ENCODE data around the gene HYKK. TPM values are rescaled to one million over a fixed set of nuclear protein-coding genes. Genes with fewer than 3 reads are reported as not detected.

The HYKK gene, protein sequence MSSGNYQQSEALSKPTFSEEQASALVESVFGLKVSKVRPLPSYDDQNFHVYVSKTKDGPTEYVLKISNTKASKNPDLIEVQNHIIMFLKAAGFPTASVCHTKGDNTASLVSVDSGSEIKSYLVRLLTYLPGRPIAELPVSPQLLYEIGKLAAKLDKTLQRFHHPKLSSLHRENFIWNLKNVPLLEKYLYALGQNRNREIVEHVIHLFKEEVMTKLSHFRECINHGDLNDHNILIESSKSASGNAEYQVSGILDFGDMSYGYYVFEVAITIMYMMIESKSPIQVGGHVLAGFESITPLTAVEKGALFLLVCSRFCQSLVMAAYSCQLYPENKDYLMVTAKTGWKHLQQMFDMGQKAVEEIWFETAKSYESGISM
- total RNA-seq (2021; fragmentation: NEBNext Ultra II Directional; extraction: Animal tissue kit (Norgen Biotek cat#: 25700)) (3.1 and 3.7 TPM in 2 replicates), polyA plus RNA-seq (2011; rRNA removed) (1.7 and 2.0 TPM in 2 replicates), polyA minus RNA-seq (2011; rRNA and poly(A)+ RNA removed) (3.1 and 3.6 TPM in 2 replicates)
- polyA plus RNA-seq (2011; cell fraction: cytosol; rRNA removed): 2.7 TPM
- polyA plus RNA-seq (2011; cell fraction: nucleus; rRNA removed): 1.5 TPM
- polyA plus RNA-seq (2012, experiment 1 of 2): 2.1 to 3.0 TPM (median 2.5 TPM) in 4 replicates
- 0.83 TPM for polyA plus RNA-seq (2012, experiment 2 of 2)
- polyA plus RNA-seq (2013, experiment 1 of 2): 2.8 TPM
- 2.4 TPM for polyA plus RNA-seq (2013, experiment 2 of 2)
- polyA minus RNA-seq (2011; cell fraction: cytosol; rRNA and poly(A)+ RNA removed): 2.0 TPM
- 2.8 TPM for polyA minus RNA-seq (2011; cell fraction: nucleus; rRNA and poly(A)+ RNA removed)
- long read RNA-seq, experiment 1: 0 reads
- long read RNA-seq, experiment 2, partial matches to known transcripts: 0 of 2 reads
- long read RNA-seq, experiment 2, other reads (novel, unspliced or antisense): 0 of 2 reads

DNA sequence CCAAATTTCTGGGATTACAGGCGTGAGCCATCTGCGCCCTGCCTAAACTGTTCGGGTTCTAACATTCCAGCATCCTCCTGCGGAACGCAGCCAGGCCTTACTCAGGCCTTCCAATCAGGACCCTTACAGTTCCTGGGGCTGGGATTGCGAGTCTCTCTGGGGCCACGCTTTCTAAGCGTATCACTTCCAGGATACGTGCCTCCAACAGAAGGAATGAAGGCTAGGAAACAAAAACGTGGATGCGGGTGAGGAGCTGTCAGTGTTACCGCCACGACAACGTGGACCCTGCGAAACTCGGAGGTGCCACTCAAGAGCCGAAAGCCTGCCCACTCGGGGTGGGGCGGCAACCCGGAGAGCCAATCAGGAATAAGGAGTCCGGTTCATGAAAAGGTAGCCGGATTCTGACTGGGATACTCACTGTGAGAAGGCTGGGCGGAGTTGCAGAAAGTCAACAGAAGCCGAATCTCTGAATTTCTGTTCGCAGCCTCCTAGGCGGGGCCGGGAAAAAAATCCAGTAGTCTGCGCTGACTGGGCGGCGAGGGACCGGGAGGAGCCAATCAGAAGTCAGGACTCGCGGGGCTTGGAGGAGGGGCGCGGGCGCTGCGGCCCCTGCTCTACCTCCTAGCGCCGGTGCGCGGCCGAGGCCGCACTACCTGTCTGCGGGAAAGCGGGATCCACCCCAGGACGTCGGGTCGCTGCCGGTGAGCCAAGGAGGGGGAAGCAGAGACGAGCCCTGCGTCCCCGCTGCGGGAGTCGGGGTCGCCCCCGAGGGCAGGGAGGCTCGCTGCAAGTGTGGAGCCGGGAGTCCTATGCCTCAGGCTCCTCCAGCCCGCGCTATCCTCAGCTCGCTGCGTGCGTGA is at the start of gene HYKK:
Gene HYKK, plus strand, starts transcription at position 607 of the 860 bp plus-strand sequence. CDS start 5,512 bp downstream, outside the sequence.
- WGBS, 2 experiments (ENCODE audit: extremely low coverage in 1 of 2, insufficient coverage in 1 of 2, insufficient read length in 1 of 2, insufficient replicate concordance in 2 of 2, low coverage in 1 of 2, low lambda C conversion rate in 2 of 2, missing lambda C conversion rate in 1 of 2): 5% methylated on average over 44 of the region's 63 CpGs; no CpG with 5 or more reads in 1 of the 2 experiments
- Histone ChIP-seq H2BK120ac (replicated peaks; ENCODE audit: low read depth, low read length) (no peak within 1 kb of the TSS), H2BK20ac (ENCODE audit: low read length) (0 out of 2 replicates have a peak within 1 kb of the TSS, but pooled peaks have one; percentile 72), H3K4me1 (replicated peaks in 1 of 4; ENCODE audit: control insufficient read depth in 3 of 4, insufficient read depth in 4 of 4, low read length in 3 of 4) (peaks cover 0 to 5% (median 1%) of the 10 kb centered on the region in 4 experiments; a peak in 2 of 7 replicates), H3K4ac (replicated peaks; ENCODE audit: insufficient read length, low read depth, low read length) (no peak within 1 kb of the TSS), H2BK15ac (ENCODE audit: low read length) (0 out of 2 replicates have a peak within 1 kb of the TSS, but pooled peaks have one; percentile 46), H3K56ac (replicated peaks; ENCODE audit: insufficient read length, low read depth, low read length) (no peak within 1 kb of the TSS), H3K9me3 (ENCODE audit: insufficient read depth in 2 of 2, low read depth in 1 of 2, low read length in 1 of 2) (no peaks in the 10 kb centered on the region; a peak in 1 of 4 replicates), H2BK5ac (ENCODE audit: low read depth, low read length) (no peak within 1 kb of the TSS; the same call in 1 of the 2 replicates), H3K23me2 (ENCODE audit: low read depth, low read length) (peaks cover 11% of the 10 kb centered on the region; the same call in 1 of the 2 replicates), H3K14ac (ENCODE audit: insufficient read length) (no peak within 1 kb of the TSS), H3K4me3 (ENCODE audit: extremely low read depth in 1 of 4, insufficient read depth in 2 of 4, low read depth in 3 of 4, low read length in 4 of 4) (peak within 1 kb of the TSS; percentile 70 to 83 (median 72)), H2AFZ (ENCODE audit: low read length) (peak within 1 kb of the TSS; percentile 84), H4K91ac (replicated peaks; ENCODE audit: insufficient read length, low read length) (no peak within 1 kb of the TSS), H3K79me1 (ENCODE audit: low read depth, low read length) (no peaks in the 10 kb centered on the region), H3K27ac (ENCODE audit: low read depth, low read length) (no peak within 1 kb of the TSS), H3K9ac (replicated peaks in 1 of 4; ENCODE audit: extremely low read depth in 1 of 4, low read depth in 3 of 4, low read length in 3 of 4) (peak within 1 kb of the TSS; percentile 14 to 66 (median 34); a peak in 6 of 7 replicates), H4K20me1 (replicated peaks in 1 of 2; ENCODE audit: control insufficient read depth in 1 of 2, insufficient read depth in 2 of 2, low read length in 2 of 2) (no peaks in the 10 kb centered on the region), H4K8ac (ENCODE audit: extremely low read depth, insufficient read depth, low read length) (peak within 1 kb of the TSS; percentile 81; the same call in 1 of the 2 replicates), H2AK5ac (ENCODE audit: low read depth, low read length) (no peak within 1 kb of the TSS), H3K4me2 (ENCODE audit: insufficient read depth in 1 of 2, low read depth in 2 of 2, low read length in 2 of 2) (peak within 1 kb of the TSS; percentile 72 to 96), H3K23ac (ENCODE audit: insufficient read length) (no peak within 1 kb of the TSS), H2BK12ac (ENCODE audit: low read depth, low read length) (no peak within 1 kb of the TSS), H3K36me3 (ENCODE audit: control insufficient read depth in 2 of 4, insufficient read depth in 4 of 4, low read length in 3 of 4) (no peaks in the 10 kb centered on the region), H4K5ac (ENCODE audit: insufficient read length, low read depth, low read length) (no peak within 1 kb of the TSS), H3K79me2 (ENCODE audit: control insufficient read depth in 1 of 2, insufficient read depth in 2 of 2, low read length in 2 of 2) (no peaks in the 10 kb centered on the region), H3K18ac (ENCODE audit: extremely low read depth, low read length) (peak within 1 kb of the TSS; percentile 60), H3K27me3 (replicated peaks in 1 of 4; ENCODE audit: control insufficient read depth in 3 of 4, extremely low read depth in 1 of 4, insufficient read depth in 3 of 4, low read length in 3 of 4) (peaks cover 0 to 14% (median 8%) of the 10 kb centered on the region in 4 experiments; a peak in 6 of 7 replicates)
- ChIA-PET CTCF (ENCODE audit: partially characterized antibody) (interaction anchor here (0.8 to 1.1 kb wide), 3 partner anchors 25 to 114 kb away, joined by 3 read pairs; partner anchors contain the start of genes CHRNA3 and PSMA4), POLR2A (ENCODE audit: partially characterized antibody) (interaction anchor here (0.8 to 1.9 kb wide), 3 partner anchors 33 to 58 kb away, joined by 3 to 8 read pairs (median 4); partner anchors contain the start of genes CHRNA5 and PSMA4)
- DNase-seq (ENCODE audit: low read depth in 1 of 2, low spot score in 2 of 2) (peak; percentile 87 to 90), FAIRE-seq (peak; percentile 39)
- no peak for TF ChIP-seq CREB1 (IDR thresholded peaks at IDR 0.05)
- TF ChIP-seq RXRA (IDR thresholded peaks at IDR 0.05; ENCODE audit: insufficient read depth, low read depth, low read length): no peak
- TF ChIP-seq HDAC2 (IDR thresholded peaks at IDR 0.05; ENCODE audit: borderline replicate concordance in 1 of 2, low read depth in 2 of 2, low read length in 2 of 2): peak; percentile 37 to 76; a peak in 2 of 4 replicates
- peak; percentile 96 for TF ChIP-seq KDM4A (IDR thresholded peaks at IDR 0.05; ENCODE audit: low read depth, low read length, severe bottlenecking)
- TF ChIP-seq SUZ12 (IDR thresholded peaks at IDR 0.05; ENCODE audit: low read length): no peak
- peak; percentile 65; the same call in 1 of the 2 replicates for TF ChIP-seq TAF1 (IDR thresholded peaks at IDR 0.05; ENCODE audit: low read depth, low read length)
